GM12878 (cell line): ENCODE results near the gene KCND3. TPM values are rescaled to one million over a fixed set of nuclear protein-coding genes. Genes with fewer than 3 reads are reported as not detected.
A peak's percentile ranks its signal among the peaks of the same experiment; 100 is the strongest.

Experiments
- ATAC-seq: fragments of 200-7000 bp; cut with Tn5 transposase; 3 replicates; pipeline ENCODE4 v1.9.1; 2020; ENCODE audit warnings: mild to moderate bottlenecking, moderate library complexity
- BruUV-seq: library from RNA; stranded (reverse); fragments of 400-500 nt; replicated peaks from 2 replicates; lab custom pipeline; 2021; lab: Mats Ljungman, UMichigan
- CTCF ChIA-PET: fragments of 300-600 bp; sonication (Branson Sonifier 250); formaldehyde crosslinking; extraction: SDS; loops from one replicate; lab custom pipeline; 2021; ENCODE audit warnings: inconsistent platforms; lab: Yijun Ruan, JAX
- POLR2A ChIA-PET: fragments of 350-600 bp; formaldehyde crosslinking; extraction: SDS; loops from one replicate; lab custom pipeline; 2021; ENCODE audit warnings: inconsistent platforms; lab: Charles Lee
- RAD21 ChIA-PET: fragments of 300-600 bp; sonication (Branson Sonifier 250); formaldehyde crosslinking; loops from one replicate; lab custom pipeline; 2023; ENCODE audit warnings: antibody characterized with exemption; ENCODE audit not compliant: unreplicated experiment; lab: Charles Lee
- SMC1A ChIA-PET: fragments of 300-600 bp; sonication (Branson Sonifier 250); formaldehyde crosslinking; loops from one replicate; lab custom pipeline; 2023; ENCODE audit not compliant: unreplicated experiment, uncharacterized antibody; lab: Charles Lee
- DNase-seq: peaks from one replicate; pipeline ENCODE4 v3.0.0-alpha.2; 2011; ENCODE audit warnings: low read depth, low spot score
- FAIRE-seq: peaks from 3 replicates; lab custom pipeline; 2011; peaks lifted over from hg19 to GRCh38; lab: Jason Lieb, UNC
- H2AFZ ChIP-seq: 2 replicates; pipeline ENCODE4 v1.6.0; 2011; ENCODE audit warnings: low read depth, low read length, control low read depth; ENCODE audit not compliant: control insufficient read depth
- H3K27ac ChIP-seq: 2 replicates; pipeline ENCODE4 v1.5.1; 2011; ENCODE audit warnings: control low read depth; ENCODE audit not compliant: control insufficient read depth, insufficient read depth
- H3K27me3 ChIP-seq, 2 experiments: replicated peaks in 1 of 2; 2 replicates each; pipeline versions ENCODE4 v1.6.0 to v1.6.1; 2011; ENCODE audit warnings: low read length in 1 of 2; ENCODE audit not compliant: control insufficient read depth in 2 of 2, insufficient read depth in 2 of 2
- H3K36me3 ChIP-seq, 2 experiments: 2 replicates each; pipeline ENCODE4 v1.5.1; 2011; ENCODE audit warnings: low read length in 1 of 2; ENCODE audit not compliant: control insufficient read depth in 2 of 2, insufficient read depth in 2 of 2
- H3K4me1 ChIP-seq: 2 replicates; pipeline ENCODE4 v1.6.1; 2011; ENCODE audit warnings: mild to moderate bottlenecking, low read length, moderate library complexity, mixed read lengths; ENCODE audit not compliant: control insufficient read depth, insufficient read depth
- H3K4me2 ChIP-seq: 2 replicates; pipeline ENCODE4 v1.6.0; 2011; ENCODE audit warnings: control low read depth; ENCODE audit not compliant: control insufficient read depth, insufficient read depth
- H3K4me3 ChIP-seq: fragments of 200-600 bp; sonication (generic); 2 replicates; pipeline ENCODE4 v1.5.1; 2016
- H3K79me2 ChIP-seq: 2 replicates; pipeline ENCODE4 v1.6.0; 2011; ENCODE audit warnings: low read length; ENCODE audit not compliant: control insufficient read depth, insufficient read depth
- H3K9ac ChIP-seq: 2 replicates; pipeline ENCODE4 v1.8.0; 2011; ENCODE audit warnings: low read length, control low read depth, mixed read lengths; ENCODE audit not compliant: control insufficient read depth, insufficient read depth
- H3K9me3 ChIP-seq: replicated peaks from 3 replicates; pipeline ENCODE4 v1.5.1; 2011; ENCODE audit warnings: mild to moderate bottlenecking, low read length; ENCODE audit not compliant: control insufficient read depth, insufficient read depth
- H4K20me1 ChIP-seq: 2 replicates; pipeline ENCODE4 v1.6.0; 2011; ENCODE audit not compliant: control insufficient read depth, insufficient read depth
- E2F8 ChIP-seq: fragments of 450-650 bp; IDR thresholded peaks from 2 replicates; pipeline ENCODE4 v1.6.1; 2018; ENCODE audit warnings: mild to moderate bottlenecking, low read depth, moderate library complexity; ENCODE audit not compliant: partially characterized antibody
- MEF2B ChIP-seq: fragments of 450-650 bp; IDR thresholded peaks from 2 replicates; pipeline ENCODE4 v1.6.1; 2018; ENCODE audit warnings: mild to moderate bottlenecking, moderate library complexity; ENCODE audit not compliant: partially characterized antibody, poor library complexity, severe bottlenecking
- NRF1 ChIP-seq: conservative IDR thresholded peaks from 2 replicates; pipeline ENCODE4 v1.6.1; 2011; ENCODE audit warnings: mild to moderate bottlenecking, low read depth, low read length, improper control_type of control experiment
- POU2F2 ChIP-seq: IDR thresholded peaks from 3 replicates; pipeline ENCODE4 v1.6.1; 2011; ENCODE audit warnings: low read depth, mild to moderate bottlenecking, low read length, borderline replicate concordance
- REST ChIP-seq: IDR thresholded peaks from 2 replicates; pipeline ENCODE4 v1.6.1; 2012; ENCODE audit warnings: mild to moderate bottlenecking, low read depth, low read length
- TCF12 ChIP-seq: IDR thresholded peaks from 2 replicates; pipeline ENCODE4 v1.6.1; 2011; ENCODE audit warnings: low read depth, mild to moderate bottlenecking, low read length
- ZNF207 ChIP-seq: fragments of 450-650 bp; IDR thresholded peaks from 2 replicates; pipeline ENCODE4 v1.6.1; 2014; ENCODE audit warnings: antibody characterized with exemption, mild to moderate bottlenecking, borderline replicate concordance
- ZNF24 ChIP-seq: fragments of 450-650 bp; IDR thresholded peaks from 2 replicates; pipeline ENCODE4 v1.6.1; 2017; ENCODE audit warnings: antibody characterized with exemption, mild to moderate bottlenecking
- WGBS: methylation state at CpG from one replicate; pipeline ENCODE4 v1.1.6; 2016; ENCODE audit warnings: low lambda C conversion rate; ENCODE audit not compliant: insufficient replicate concordance, insufficient coverage; ENCODE audit errors: missing lambda C conversion rate; 5-methylcytosine and 5-hydroxymethylcytosine counted together
- in situ Hi-C: fragments of 300-500 bp; cut with MboI; formaldehyde crosslinking; loops from 9 replicates; pipeline ENCODE4 v1.14.3; 2018; ENCODE audit warnings: mixed read lengths
- intact Hi-C: fragments of 100-400 bp; cut with micrococcal nuclease; formaldehyde crosslinking; loops from one replicate; pipeline ENCODE4 v1.14.2; 2022; ENCODE audit not compliant: unreplicated experiment
- polyA plus RNA-seq, 11 experiments: library from polyadenylated mRNA; depleted of rRNA in 4 of 11; unstranded in 6 of 11; stranded (reverse) in 5 of 11; fragments of >200 nt; fragmentation: Nextera tagmentation in 4 of 11; fragmentation: Illumina TruSeq in 1 of 11; extraction: Ambion mirVana in 4 of 11; extraction: Trizol in 1 of 11; gene quantifications; 1 replicate in 1 of 11; 2 replicates in 10 of 11; pipeline versions ENCODE4 v1.2.1 to v1.2.3, GENCODE V29; 2011 to 2016; ENCODE audit warnings: inconsistent platforms in 2 of 11, missing spikeins in 2 of 11, low read depth in 1 of 11
- total RNA-seq, 4 experiments: library from RNA; depleted of rRNA in 3 of 4; stranded (reverse); fragments of >200 nt in 3 of 4; fragmentation: Illumina TruSeq in 1 of 4; extraction: Trizol in 1 of 4; gene quantifications; 2 replicates each; pipeline versions ENCODE4 v1.2.1 to v1.2.3, GENCODE V29; 2013 to 2021

KCND3 gene
- total and polyA plus RNA-seq, 10 of the 15 experiments (the other 5 are each of a cell fraction or from before 2014, with no cell fraction given) = 0.02 TPM; not detected in 9

- TF ChIP-seq NRF1 (no peak), MEF2B (no peak), ZNF207 (no peak), TCF12 (no peak), POU2F2 (no peak), ZNF24 (no peak)
- TF ChIP-seq, all 136 proteins: peak for 0
Observed at GRCh38 chr1:111867868-111868440, 121.5 kb downstream of the KCND3 start (continued).

- ChIA-PET POLR2A (no interaction called here), CTCF (no interaction called here), SMC1A (no interaction called here)
- WGBS = 13% methylated on average over 3 of the region's 3 CpGs
- BruUV-seq = no TSS peak
- Histone ChIP-seq H3K27me3 (peaks cover 0 to 2% of the 10 kb centered on the region in 2 experiments; a peak in 2 of 4 replicates), H4K20me1 (no peaks in the 10 kb centered on the region; the same call in 1 of the 2 replicates), H3K79me2 (no peaks in the 10 kb centered on the region), H3K36me3 (no peaks in the 10 kb centered on the region), H2AFZ (no peak overlapping the region), H3K9ac (no peak overlapping the region), H3K27ac (no peak overlapping the region), H3K4me2 (no peak overlapping the region)
- in situ Hi-C loops = no loop called here
- intact Hi-C loops = no loop called here
- peak; percentile 34; the same call in 2 of the 3 replicates for ATAC-seq
- no peak for DNase-seq
- peak; percentile 83 for TF ChIP-seq REST
- TF ChIP-seq E2F8 = no peak
- TF ChIP-seq, all 136 proteins: peak for 1
- RAD21 ChIA-PET = no interaction called here
- no peak for FAIRE-seq
- Histone ChIP-seq H3K9me3 (no peaks in the 10 kb centered on the region), H3K4me1 (no peaks in the 10 kb centered on the region), H3K4me3 (no peak overlapping the region)
Observed at GRCh38 chr1:111864862-111865261, 124.6 kb downstream of the KCND3 start.
